IPS DF 4.7 (cell line): Measurements from ENCODE around the gene ANKRD9.

ENCODE experiments used
- DNase-seq: peaks from one replicate; pipeline ENCODE4 v3.0.0-alpha.2; 2013; ENCODE audit warnings: low spot score; ENCODE audit errors: extremely low read depth

The ANKRD9 gene

DNA sequence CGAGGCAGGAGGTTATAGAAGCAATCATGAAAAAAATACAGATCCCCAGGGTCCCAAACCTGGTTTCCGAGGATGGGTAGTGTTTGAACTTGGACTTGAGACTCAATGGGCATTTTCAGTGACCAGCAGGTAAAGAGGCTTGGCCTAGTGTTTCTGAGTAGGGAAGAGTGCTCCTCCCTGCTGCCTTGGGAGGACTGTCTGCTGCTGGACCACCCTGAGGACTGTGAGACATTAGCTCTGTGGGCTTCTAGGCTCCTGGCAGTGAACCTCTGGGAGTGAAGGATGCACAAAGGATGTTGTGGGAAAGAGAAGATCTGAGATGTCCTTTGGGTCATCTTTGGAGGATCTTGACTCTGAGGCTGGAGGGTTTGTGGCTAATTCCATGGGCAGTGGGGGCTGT lies 30.5 kb downstream of the ANKRD9 start:
- DNase-seq = no peak

- DNase-seq = no peak
Measured at GRCh38 chr14:102474934-102475333, 34.6 kb downstream of the ANKRD9 start.

DNA sequence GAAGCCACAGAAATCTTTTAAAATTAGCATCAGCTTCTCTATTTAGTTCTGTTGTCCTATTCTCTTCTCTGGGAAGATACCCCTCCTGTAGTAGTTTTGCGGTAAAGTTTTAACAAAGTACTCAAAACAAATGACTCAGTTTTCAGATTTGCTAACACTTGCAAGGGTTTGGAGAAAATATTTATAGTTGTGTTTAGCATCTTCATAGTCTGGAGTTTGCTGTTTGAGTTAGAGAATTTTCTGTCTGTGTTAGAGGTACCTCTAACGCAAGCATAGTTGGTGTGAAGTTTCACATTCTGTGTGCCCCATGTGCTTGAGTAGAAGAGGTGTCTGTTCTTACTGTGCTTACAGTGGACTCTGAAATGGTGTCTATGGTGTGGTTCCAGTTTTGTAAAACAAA lies 36.0 kb downstream of the ANKRD9 start:
- no peak for DNase-seq

DNA sequence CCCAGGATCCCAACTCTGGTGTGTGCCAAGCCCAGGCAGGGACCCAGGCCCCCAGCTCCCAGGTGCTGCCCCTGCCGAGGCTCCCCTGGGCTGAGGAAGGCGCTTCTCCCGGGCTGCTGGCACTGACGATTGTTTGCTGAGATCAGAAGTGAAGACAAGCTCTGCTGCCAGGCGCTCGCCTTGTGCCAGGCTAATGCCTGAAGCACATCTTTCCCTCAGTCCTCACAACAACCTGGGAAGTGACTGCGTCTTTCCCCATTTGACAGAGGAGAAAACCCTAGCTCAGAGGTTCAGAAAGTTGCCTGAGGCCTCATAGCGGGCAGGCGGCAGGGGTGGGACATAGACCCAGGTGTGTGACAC lies 36.8 kb downstream of the ANKRD9 start:
- DNase-seq = no peak

- no peak for DNase-seq
Measured at GRCh38 chr14:102471921-102472790, 37.4 kb downstream of the ANKRD9 start.

- no peak for DNase-seq
Measured at GRCh38 chr14:102469261-102469660, 40.3 kb downstream of the ANKRD9 start.

DNA sequence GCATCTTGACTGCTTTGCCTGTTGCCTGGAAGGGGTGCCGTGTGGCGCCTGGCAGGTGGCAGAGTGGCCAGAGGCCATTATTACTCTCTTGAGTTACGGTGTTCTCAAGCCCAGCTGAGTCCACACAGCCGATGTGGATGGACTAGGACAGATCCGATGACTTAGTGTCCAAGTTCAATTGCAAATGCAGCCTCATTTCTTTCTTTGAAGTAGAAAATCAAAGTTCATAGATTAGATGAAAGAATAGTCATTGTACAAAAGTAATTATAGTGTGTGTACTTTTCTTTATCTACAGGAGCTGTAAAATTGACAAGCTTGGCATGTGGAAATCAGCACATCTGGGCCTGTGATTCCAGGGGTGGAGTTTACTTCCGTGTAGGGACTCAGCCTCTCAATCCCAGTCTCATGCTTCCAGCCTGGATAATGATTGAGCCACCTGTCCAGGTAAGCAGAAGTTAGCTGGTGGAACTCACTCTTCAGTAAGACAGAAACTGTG lies 44.7 kb downstream of the ANKRD9 start:
- DNase-seq = no peak

GRCh38 chr14:102464006-102464405 lies 45.6 kb downstream of the ANKRD9 start:
- DNase-seq = no peak

- DNase-seq = no peak
Measured at GRCh38 chr14:102462391-102462790, 47.2 kb downstream of the ANKRD9 start.

- no peak for DNase-seq
Measured at GRCh38 chr14:102461490-102462338, 47.9 kb downstream of the ANKRD9 start.

DNA sequence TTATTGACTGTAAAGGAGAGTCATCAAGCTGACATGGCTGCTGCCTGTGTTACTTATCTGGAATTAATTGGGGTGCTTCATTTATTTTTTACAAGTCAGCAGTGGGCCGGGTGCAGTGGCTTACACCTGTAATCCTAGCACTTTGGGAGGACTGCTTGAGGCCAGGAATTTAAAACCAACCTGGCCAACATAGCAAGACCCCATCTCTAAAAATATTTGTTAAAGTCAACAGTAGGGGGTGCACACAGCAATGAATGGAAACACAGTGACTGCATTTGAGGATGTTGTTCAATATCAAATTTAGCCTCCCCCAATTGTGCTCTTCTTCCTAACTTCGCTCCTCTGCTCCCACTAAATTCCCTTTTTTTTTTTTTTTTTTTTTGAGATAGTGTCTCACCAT lies 52.1 kb downstream of the ANKRD9 start:
- no peak for DNase-seq

- DNase-seq = no peak
Measured at GRCh38 chr14:102454711-102455110, 54.9 kb downstream of the ANKRD9 start.

DNA sequence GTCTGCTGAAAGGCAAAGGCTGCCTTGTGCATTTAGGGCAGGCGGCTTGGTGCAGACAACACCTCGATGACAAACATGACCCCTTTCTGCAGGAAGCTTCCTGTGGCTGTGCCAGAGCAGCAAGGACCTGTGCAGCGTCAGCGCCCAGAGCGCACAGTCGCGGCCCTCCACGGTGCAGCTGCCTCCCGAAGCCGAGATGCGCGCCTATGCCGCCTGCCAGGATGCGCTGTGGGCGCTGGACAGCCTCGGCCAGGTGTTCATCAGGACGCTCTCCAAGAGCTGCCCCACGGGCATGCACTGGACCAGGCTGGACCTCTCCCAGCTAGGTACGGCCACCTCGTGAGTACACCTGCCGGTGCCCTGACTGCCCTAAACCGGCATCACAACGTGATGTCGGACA lies 57.3 kb downstream of the ANKRD9 start:
- no peak for DNase-seq
